ENCODE results near the gene NME9. TPM values are rescaled to one million over a fixed set of nuclear protein-coding genes. Genes with fewer than 3 reads are reported as not detected.

NME9 gene
- total RNA-seq, 1 experiment from 2014 or later, result not detected

DNA sequence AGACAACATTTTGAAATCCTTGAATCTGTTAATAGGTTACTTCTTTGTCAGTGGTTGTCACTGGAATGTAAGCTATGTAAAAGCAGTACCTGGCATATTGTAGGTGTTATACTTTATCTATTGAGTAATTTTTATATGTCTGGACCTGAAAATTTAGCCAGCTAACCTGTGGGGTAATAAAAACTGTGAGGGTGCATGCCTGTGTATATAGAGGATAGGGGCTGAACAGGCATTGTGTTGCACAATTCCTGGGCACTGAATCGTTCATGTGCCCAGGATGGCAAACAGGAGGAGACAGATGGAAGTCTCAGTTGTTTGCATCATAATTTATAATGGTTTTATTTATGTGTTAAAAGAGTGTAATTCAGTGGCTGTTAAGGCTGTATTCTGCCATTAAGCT lies 75.4 kb downstream of the NME9 start:
- no peaks in the 10 kb centered on the region for H3K23me2 ChIP-seq (ENCODE audit: insufficient read length, low read depth, low read length, poor library complexity, severe bottlenecking)
- no peak overlapping the region for H3K27ac ChIP-seq (ENCODE audit: insufficient read length, low read depth, low read length)
- H2BK20ac ChIP-seq (ENCODE audit: low read depth, low read length, poor library complexity, severe bottlenecking), result no peak overlapping the region
- H3K4me3 Mint-ChIP-seq, result no peak overlapping the region
- H3K9me3 Mint-ChIP-seq, result no peaks in the 10 kb centered on the region
- no peaks in the 10 kb centered on the region for H3K79me1 ChIP-seq (ENCODE audit: insufficient read depth, low read depth, low read length, poor library complexity, severe bottlenecking)
- H3K4me1 ChIP-seq (ENCODE audit: insufficient read depth, low read length), result no peaks in the 10 kb centered on the region
- no peak overlapping the region for H3K27ac Mint-ChIP-seq
- H3K14ac ChIP-seq (ENCODE audit: insufficient read depth, low read length), result no peak overlapping the region
- no CpG with 5 or more reads among the region's 1 CpG for WGBS (ENCODE audit: extremely low coverage, insufficient read length, low lambda C conversion rate)
- H3K79me2 ChIP-seq (ENCODE audit: insufficient read depth, low read length), result no peaks in the 10 kb centered on the region
- H2BK120ac ChIP-seq (ENCODE audit: low read depth, low read length, poor library complexity, severe bottlenecking), result no peak overlapping the region
- H3K27me3 Mint-ChIP-seq (ENCODE audit: low read depth), result no peaks in the 10 kb centered on the region
- H3K9ac ChIP-seq (ENCODE audit: extremely low read depth, insufficient read length, low read length), result no peak overlapping the region
- no peaks in the 10 kb centered on the region for H4K20me1 ChIP-seq (ENCODE audit: control insufficient read depth, insufficient read depth, insufficient read length)
- peaks cover 0 to 6% (median 1%) of the 10 kb centered on the region in 3 experiments; a peak in 4 of 7 replicates for H3K36me3 Mint-ChIP-seq (ENCODE audit: insufficient read depth in 1 of 3, low read depth in 3 of 3)
- no peak overlapping the region for H2BK15ac ChIP-seq (ENCODE audit: low read depth, low read length)
- no peak overlapping the region for H2BK5ac ChIP-seq (ENCODE audit: insufficient read length, low read length)
- H3K27me3 ChIP-seq (ENCODE audit: insufficient read depth, low read length), result no peaks in the 10 kb centered on the region
- no peak overlapping the region for H3K56ac ChIP-seq (ENCODE audit: insufficient read length, low read depth, low read length)
- no peak overlapping the region for H3K4me2 ChIP-seq (ENCODE audit: insufficient read depth, insufficient read length, low read length)
- H3K4ac ChIP-seq (ENCODE audit: low read depth, low read length), result no peak overlapping the region
- no peak overlapping the region for H2AK5ac ChIP-seq (ENCODE audit: insufficient read length, low read length)
- no peak overlapping the region for H2BK12ac ChIP-seq (ENCODE audit: insufficient read length, low read depth, low read length)
- H4K91ac ChIP-seq (ENCODE audit: insufficient read length, low read depth, low read length), result no peak overlapping the region
- no peak overlapping the region for H2AFZ ChIP-seq (ENCODE audit: low read length)
- H3K23ac ChIP-seq (ENCODE audit: insufficient read length, low read depth, low read length), result no peak overlapping the region
- H3K9me3 ChIP-seq (ENCODE audit: control insufficient read depth, low read depth, low read length), result no peaks in the 10 kb centered on the region
- TF ChIP-seq CTCF (conservative IDR thresholded peaks at IDR 0.05), result no peak
- H4K5ac ChIP-seq (ENCODE audit: insufficient read length, low read depth, low read length), result no peak overlapping the region
- H3K4me1 Mint-ChIP-seq, result no peaks in the 10 kb centered on the region
- no peak overlapping the region for H4K8ac ChIP-seq (replicated peaks; ENCODE audit: insufficient read length, low read depth, low read length)
- no peak for DNase-seq
- no peak overlapping the region for H3T11ph ChIP-seq (ENCODE audit: low read length)
- H3K18ac ChIP-seq (ENCODE audit: insufficient read length, low read depth, low read length), result no peak overlapping the region
